Embryonic facial prominence (tissue), 1 donor: ENCODE measurements around the gene PSMB8.
"Not testable (repeated sequence)": the region's sequence is repeated elsewhere in the genome, so short reads cannot be mapped to it uniquely, and the experiment has no call there.

Experiments
- DNase-seq: peaks from one replicate; pipeline ENCODE4 v3.0.0-alpha.2; 2016; ENCODE audit errors: extremely low spot score

The PSMB8 gene

DNA sequence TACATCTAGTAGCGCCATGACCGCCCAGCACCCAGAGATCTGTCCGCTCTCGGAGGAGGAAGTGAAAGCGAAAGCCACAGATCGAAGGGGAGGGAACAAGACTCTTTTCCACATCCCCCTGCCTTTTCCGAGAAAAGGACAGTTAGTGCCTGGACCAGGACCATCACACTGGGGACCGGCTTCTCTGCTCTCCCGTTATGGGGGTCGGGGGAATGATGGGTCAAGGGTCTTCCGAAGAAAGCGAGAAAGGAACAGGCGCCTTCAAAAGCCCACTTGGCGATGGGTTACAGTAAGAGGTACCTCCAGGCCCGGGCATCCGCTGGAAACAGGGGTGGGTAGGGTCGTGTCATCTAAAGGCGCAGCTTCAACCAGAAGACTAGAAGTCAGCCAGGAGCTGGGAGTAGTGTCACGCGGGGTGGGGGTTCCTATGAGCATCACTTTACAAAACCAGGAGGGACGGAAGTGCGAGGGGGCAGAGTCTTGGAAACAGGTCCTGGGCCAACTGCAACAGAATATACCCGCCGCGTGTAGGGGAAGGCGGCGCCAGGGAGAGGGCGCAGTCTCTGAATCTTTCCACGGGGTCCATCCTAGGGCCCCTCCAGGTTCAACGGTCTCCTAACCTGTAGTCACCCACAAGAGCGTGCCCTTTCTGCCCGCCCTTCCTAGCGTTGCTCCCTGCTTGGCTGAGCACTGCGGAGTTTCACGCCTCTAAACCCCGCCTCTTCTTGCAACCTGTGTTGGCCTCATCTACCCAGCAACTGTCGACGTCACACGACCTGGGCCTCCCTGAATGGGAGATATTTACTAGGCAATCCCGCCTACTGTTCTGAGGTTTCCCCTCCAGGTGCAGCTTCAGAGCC lies at the start of gene PSMB8:
Gene PSMB8 (minus strand): TSS at position 69 of the 860 bp plus-strand sequence. CDS start 51 bp downstream, at position 18.
- DNase-seq = peak; percentile 77

DNA sequence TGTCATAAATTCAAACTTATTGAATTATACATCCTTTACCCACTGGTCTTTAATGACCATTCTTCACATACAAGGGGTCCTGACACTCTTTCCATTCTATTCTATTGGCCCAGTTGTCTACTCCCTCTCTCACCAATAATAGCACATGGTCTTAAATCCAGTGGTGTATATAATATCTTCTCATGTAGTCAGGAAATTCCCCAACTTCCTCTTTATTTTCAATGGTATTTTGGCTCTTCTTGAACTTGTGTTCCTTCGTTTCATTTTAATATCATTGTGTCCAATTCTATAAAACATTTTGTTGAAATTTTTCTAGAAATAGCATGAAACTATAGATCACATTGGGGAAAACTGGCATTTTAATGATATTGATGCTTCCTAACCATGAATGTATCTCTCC lies 47.0 kb upstream of the PSMB8 start:
- no peak for DNase-seq

DNA sequence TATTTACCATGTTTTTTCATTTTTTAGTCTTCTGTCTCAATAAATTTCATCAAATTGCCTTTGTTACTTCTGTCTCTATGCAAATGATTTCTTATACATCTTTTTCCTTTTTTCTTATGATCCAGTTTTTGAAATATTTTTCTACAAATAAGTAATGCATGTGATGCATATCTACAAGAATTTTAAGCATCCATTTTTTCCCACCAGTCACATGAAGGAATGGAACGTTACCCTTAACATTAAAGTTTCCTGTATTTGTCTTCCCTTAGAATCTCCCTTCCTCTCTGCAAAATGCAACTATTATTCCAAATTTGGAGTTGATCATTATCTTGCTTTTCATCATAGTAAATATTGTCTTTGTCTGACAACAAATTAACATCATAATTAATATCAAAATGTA lies 45.7 kb upstream of the PSMB8 start:
- no peak for DNase-seq

DNA sequence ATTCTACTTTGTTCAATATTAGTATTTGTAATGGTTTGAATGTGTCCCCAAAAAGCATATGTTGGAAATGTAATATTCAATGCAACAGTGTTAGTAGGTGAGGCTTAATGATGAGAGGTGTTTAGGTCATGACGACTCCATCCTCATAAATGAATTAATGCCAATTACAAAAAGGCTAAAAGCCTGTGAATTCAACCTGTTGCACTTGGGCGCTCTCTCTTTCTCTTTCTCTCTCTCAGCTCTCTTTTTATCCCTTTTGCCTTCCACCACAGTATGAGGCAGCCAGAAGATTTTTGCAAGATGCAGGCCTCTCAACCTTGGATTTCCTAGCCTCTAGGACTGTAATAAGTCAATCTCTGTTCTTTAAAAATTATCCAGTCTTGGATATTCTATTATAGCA lies 44.7 kb upstream of the PSMB8 start:
- no peak for DNase-seq

DNA sequence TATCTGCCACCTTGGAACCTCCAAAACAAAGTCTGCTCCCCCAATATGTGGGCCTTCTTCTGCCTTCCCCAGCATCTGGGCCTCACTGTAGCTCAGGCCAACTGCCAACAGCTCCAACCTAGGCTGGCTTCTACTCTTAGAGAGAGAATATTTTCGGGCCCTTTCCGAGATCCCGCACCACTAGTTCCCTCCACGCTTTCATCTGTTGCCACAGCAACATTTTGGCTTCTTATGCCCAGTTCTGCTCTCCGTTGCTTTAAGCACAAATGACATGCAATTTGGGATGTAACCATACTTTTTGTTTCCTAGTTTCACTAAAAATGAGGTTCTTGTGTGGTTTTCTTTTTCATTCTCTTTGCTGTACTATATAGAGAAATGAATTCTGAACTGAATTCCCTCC lies 43.8 kb upstream of the PSMB8 start:
- DNase-seq = no peak

DNA sequence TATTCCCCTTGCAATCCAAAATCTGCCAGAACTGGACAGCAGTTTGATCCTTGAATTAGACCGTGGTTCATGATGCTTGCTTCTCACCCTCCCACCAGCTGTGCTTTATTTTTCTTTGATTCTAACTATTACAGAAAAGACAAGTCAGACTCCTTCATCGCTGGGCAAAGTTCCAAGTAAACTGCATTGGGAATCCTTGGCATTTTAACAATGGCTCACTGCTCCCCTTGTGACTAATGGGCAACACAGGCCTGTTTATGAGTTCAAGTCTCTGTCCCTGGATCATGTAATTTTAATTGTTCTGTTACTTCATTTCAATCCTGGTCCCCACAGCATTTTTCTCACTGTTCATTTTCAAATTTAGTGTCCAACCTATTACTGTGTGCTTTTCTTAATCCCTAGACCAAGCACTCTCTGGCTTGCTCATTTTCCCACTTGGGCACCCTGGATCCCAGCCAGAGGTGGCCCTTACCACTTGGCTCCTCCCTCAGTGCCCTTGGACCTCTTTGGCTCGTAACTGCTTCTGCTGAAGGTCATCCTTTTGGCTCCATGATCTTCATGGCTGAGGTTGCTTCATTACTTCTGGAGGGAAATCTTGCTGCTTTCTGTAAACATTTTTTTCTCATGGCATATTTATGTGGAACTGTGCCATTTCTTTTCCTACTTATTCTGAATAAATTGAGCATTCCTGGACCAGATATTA lies 43.0 kb upstream of the PSMB8 start:
- no peak for DNase-seq

DNA sequence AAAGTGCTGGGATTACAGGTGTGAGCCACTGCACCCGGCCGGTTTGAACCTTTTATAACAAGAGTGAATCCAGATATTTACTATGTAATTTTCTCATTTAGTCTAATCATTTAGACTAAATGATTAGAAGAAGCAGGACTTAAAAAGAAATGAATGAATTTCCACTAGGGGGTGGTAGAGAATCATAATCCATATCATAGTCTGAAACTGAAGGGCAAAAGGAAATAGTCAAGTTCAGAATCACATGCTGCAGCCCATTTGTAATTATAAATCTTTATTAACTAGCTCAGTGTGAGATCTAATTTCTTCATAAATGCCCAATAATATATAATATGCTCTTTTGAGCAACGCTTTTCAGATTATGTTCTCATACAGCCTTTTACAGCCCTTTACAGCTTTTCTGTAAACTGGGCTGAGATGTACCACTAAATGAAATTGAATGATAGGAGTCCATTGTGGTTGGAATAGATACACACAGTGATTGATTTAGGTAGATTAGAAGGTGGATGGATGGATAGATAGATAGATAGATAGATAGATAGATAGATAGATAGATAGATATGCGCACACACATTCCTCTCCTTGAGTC lies 41.9 kb upstream of the PSMB8 start:
- peak; percentile 57 for DNase-seq

DNA sequence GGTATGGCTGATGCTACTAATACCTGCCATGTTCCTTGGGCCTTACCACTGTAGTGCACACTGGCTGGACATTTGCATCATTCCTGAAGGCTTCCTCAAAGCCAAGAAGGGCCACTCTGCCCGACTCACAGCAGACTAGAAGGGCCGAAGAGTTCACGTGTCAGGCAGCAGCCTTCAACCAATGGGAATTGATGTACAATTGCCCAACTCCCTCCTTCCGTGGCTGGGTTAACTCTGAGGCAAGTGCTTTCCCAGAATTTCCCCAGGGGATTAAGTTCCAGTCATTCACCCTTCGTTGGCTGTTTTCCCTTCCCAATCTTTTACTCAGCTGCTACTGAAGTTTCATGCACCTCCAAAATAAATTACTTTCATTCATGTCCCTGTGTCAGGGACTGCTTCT lies 39.9 kb upstream of the PSMB8 start:
- no peak for DNase-seq

DNA sequence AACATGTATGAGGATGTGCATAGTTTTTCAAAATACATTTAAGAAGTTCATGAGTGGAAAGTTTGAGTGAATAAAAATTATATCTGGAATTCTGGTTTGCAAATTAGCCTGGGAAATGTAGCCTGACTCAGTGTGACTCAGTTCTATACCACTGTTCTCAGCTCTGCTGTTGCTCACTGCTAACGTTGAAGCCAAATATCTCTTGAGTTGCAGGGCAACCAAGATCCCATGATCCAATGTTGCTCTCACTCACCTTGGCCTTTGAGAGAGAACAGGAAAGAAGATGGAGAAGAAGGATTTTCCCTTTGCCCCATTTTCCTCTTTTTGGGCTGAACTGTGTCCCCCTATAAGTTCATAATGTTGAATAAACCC lies 39.0 kb upstream of the PSMB8 start:
- no peak for DNase-seq

DNA sequence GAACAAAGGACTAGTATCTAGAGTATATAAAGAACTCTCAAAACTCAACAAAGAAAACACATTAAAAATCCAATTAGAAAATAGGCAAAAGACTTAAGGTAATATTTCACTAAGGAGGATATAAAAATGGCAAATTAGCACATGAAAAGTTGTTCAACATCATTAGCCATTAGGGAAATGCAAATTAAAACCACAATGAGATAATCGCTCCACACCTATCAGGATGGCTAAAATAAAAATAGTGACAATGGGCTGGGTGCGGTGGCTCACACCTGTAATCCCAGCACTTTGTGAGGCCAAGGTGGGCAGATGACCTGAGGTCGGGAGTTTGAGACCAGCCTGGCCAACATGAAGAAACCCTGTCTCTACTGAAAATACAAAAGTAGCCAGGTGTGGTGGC lies 37.1 kb upstream of the PSMB8 start:
- DNase-seq = not testable (repeated sequence)

DNA sequence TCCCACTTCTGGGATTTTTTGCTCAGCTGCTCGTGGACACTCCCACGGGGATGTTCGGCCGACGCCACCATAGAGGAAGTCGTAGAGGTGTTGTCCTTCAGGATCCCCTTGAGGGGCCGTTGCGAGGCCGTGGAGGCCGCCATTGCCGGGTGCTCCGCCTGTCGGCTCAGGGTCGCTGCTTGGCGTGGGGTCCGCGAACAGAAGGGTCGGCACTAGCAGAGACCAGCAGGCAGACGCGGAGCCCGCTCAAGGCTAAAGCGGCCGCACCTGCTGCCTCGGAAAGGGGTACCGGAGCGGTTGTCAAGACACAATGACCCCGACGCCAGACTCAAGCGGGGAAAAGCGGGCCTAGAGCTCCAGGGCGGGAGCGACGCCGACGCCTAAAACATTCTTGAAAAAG lies 35.8 kb upstream of the PSMB8 start:
- no peak for DNase-seq

DNA sequence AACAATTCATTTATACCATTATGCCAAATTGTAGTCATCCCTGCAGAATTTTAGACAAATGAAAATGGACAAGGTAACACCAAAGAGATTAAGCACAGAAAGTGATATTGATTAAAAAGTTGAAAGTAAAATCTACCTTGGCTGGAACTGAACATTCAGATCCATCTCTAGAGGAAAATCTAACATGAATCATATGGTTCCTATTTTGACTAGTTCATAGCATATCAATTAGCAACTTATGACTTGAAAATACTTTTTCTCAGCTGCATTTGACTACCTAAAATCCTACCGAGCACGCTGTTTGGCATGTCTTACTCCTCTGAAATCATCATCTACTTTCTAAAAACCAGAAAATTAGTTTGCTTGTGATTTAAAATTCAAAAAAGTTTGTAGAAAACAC lies 32.8 kb upstream of the PSMB8 start:
- no peak for DNase-seq

DNA sequence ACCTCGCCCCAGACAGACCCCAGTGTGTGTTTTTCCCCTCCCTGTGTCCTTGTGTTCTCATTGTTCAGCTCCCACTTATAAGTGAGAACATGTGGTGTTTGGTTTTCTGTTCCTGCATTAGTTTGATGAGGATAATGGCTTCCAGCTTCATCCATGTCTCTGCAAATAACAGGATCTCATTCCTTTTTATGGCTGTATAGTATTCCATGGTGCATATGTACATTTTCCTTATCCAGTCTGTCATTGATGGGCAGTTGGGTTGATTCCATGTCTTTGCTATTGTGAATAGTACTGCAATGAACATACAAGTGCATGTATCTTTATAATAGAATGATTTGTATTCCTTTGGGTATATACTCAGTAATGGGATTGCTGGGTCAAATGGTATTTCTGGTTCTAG lies 30.1 kb upstream of the PSMB8 start:
- not testable (repeated sequence) for DNase-seq

DNA sequence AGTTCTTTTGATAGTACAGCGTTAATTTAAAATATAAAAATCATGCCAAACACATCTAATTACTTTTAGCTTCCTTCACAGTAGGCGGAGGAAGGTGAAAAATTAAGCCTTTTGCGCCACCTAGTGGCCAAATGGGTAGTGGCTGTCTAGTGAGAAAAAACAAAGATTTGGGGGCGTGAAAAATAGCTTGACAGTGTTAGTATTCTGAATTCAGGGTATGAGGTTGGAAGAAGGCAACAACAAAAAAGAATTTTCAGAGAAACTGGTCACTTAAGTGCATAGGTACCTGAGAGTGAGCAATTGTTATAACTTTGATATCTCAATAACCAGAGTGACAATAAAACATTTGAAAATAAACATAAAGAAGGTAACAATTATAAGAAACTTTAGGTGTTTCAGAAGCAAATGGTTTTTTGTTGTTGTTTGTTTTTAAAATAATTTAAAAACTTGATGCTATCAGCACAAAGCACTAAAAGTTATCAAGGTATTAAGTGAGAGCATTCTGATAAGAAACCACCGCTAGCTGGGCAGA lies 24.5 kb upstream of the PSMB8 start:
- DNase-seq = no peak

DNA sequence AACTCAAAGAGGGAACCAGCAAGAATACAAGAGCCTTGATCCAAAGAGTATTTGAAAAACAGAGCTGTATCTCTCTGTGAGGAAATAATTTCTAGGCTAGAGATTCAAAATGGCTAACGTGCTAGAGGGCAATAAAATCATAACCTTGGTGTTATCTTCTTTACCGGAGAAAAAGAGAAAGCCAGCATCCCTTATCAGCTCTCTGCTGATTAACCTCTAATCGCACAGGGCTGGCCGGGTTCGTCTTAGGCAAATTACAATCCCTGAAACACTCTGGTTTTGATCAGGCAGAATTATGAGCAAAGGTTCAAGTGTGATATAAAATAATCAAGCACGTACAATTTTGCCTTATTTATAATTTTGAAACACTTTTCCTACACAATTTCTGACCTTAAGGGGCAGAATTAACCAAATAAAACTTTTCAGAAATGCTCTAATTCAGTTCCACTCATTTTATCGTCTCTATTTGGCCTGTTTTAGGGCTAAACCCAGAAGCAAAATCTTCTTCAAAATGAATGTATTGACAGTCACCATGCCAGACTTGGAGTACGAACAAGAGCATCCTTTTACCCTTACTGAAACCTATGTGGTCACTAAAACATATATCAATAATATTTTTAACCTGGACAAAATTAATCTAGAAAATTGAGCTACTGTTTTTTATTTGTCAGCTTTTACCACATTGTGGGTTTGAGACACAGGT lies 23.9 kb upstream of the PSMB8 start:
- no peak for DNase-seq

DNA sequence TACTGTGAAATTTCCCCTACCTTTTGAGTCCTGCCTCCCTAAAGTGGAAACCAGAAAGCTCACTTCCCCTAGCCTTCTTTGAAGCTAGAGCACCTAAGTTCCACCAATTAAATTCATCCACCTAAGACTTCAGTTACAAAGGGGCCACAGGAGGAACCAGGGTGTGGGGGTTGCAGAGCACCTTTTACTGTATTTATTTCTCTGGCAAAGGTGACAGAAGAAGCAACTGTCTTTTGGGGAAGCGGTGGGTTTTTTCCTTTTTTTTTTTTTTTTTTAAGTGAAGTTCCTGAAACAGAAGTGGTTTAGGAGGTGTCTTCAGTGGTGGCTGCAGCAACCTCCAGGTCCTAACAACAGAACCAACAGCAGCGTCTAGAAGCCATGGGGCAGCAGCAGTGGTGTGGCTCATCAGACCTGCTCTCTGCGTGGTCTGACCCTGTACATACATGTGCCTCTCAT lies 23.2 kb upstream of the PSMB8 start:
- DNase-seq = no peak

DNA sequence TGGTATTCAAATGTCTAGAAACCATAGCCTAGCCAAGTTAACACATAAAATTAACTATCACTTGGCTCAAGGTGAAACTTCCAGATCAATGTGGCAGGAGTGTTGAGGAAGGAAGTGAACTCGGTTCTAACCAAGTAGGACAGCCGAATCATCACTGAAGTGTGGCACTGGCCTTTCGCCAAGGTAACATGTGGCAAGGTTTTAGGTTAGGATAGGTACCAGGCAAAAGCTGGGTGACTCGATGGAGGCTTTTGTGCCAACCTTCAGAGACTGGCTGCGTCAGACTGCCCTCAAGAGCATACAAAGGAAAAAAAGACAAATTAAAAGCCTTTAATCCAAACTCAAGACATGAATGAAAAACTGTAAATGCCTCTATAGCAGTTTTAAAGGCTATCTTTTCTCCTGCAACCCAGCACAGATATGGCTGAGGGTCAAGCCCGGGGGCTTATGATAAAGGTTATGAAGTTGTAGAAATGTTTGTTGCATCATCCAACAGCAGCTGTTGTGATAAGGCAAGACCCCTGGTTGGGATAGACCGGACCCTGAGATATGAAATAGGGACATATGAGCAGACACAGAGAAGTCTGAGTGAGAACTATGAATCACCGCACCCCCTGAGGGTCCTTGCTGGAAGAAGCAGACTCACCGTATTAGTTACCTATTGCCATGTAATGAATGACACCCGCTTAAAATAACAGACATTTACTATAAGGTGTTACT lies 22.0 kb upstream of the PSMB8 start:
- no peak for DNase-seq

DNA sequence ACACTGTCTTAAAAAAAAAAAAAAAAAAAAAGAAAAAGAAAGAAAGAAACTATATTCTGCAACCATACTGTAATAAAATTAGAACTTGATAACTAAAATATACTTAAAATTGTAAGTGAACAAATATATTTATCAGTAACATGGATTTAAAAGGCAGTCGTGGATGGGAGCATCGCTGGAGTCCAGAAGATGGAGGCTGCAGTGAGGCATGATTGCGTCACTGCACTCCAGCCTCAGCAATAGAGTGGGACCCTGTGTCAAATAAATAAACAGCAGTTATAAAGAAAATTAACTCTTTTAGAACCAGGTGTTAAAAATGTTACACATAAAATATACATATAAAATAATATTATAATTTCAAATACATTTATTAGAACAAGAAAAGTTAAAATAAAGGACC lies 18.9 kb upstream of the PSMB8 start:
- no peak for DNase-seq

DNA sequence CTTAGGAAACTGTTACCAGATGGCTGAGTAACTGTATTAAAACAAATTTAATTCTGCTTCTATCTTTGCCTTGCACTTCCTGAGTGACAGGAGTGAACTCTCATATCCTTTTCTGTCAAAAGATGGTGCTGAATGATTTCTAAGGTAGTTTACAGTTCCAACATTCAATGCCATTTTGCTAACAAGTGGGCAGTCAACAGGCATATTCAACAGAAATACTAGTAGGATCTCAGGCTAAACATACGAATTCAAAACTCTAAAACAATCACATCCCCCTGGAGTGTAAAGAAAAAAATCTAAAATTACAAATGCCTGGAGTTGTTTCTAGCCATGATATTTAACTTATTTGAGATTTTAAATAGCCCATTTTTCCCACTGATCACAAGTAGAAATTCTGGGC lies 16.8 kb upstream of the PSMB8 start:
- no peak for DNase-seq

DNA sequence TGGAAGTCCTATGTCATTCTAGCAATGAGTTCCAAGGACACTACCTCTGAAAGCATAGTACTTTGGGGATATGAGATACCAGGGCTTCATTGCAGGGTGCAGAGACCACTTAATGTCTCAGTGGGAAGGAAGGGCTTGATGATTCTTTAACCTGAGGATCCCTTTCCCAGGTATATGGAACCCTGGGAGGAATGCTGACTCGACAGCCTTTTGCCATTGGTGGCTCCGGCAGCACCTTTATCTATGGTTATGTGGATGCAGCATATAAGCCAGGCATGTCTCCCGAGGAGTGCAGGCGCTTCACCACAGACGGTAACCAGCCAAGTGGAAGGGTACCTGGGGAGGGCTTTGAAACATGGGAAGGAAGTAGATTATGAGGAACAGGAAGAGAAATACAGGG lies 14.3 kb upstream of the PSMB8 start:
- DNase-seq = no peak

DNA sequence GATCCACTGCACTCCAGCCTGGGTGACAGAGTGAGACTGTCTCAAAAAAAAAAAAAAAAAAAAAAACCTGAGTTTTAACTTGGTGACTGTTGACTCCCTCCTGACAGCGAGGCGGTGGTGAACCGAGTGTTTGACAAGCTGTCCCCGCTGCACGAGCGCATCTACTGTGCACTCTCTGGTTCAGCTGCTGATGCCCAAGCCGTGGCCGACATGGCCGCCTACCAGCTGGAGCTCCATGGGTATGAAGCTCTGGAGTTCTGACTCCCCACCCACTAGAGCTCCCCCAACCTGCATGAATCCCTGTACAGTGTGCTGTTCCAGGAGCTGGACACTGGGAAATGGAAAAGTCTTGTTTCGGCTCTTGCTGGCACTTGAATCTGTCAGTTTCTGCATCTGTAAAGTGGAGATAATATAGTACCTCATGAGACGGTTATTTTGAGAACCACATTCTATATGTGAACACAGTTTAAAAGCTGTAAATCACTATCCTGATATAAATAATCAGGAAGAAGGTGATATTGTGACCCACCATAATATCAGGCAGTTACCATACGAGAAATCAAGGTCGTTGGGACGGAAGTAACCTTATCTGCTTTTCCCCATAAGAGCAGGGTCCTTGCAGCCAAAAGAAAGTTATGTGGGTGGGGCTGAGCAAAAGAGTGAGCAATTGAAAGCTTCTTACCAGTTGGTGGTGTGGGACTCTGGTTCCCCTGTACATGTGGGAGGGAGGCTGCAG lies 13.5 kb upstream of the PSMB8 start:
- no peak for DNase-seq
